ENCODE data around the gene PEAK3.

DNA sequence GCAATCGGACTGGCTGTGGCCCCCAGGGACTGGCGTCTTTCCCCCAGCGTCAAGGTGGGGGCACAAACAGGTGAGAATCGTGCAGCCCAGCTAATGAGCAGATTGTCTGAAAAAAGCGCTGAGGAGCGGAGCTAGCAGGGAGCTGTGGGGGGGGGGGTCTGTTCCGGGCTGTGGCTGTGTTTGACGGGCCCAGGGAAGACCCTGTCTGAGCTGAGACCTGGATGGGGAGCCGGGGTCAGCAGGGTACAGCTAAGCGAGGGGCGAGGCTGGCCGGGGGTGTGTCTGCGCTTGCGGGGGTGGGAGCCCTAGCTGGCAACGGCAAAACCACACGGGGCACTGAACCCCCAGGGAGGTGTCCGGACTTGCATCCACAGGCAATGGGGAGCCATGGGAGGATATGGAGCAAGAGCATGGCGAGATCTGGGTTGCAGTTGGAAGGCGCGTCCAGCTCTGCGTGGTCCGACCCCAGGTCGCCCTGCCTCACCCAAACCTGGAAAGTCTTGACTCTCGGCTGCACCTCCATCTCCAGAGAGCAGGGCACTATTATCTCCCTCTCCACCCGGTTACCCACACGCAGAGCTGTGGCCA, 21.3 kb upstream of the PEAK3 start:
- TF ChIP-seq EP300 (IDR thresholded peaks at IDR 0.05) (no peak), POLR2A (IDR thresholded peaks at IDR 0.05) (no peak)

All from upper lobe of left lung (tissue), 4 donors.